Measurements from ENCODE around the gene PRDM5.

Gene PRDM5

GRCh38 chr4:120688791-120689190, 233.7 kb downstream of the PRDM5 start:
- Histone ChIP-seq H2BK120ac (ENCODE audit: low read depth, low read length) (no peak overlapping the region), H4K8ac (ENCODE audit: low read length) (no peak overlapping the region), H2BK5ac (ENCODE audit: low read depth, low read length, poor library complexity, severe bottlenecking) (no peak overlapping the region), H3K4me3 (ENCODE audit: insufficient read depth in 1 of 2, low read depth in 1 of 2, low read length in 2 of 2) (no peak overlapping the region), H3K9me3 (ENCODE audit: control insufficient read depth, low read length) (no peaks in the 10 kb centered on the region), H2AK5ac (ENCODE audit: low read length, severe bottlenecking) (no peak overlapping the region), H4K91ac (ENCODE audit: low read length) (no peak overlapping the region), H2BK15ac (ENCODE audit: low read depth, poor library complexity, severe bottlenecking) (no peak overlapping the region), H3K18ac (ENCODE audit: low read depth in 1 of 2, low read length in 2 of 2) (no peak overlapping the region), H2AFZ (ENCODE audit: low read depth, low read length) (no peak overlapping the region), H3K4ac (ENCODE audit: low read depth in 1 of 2, low read length in 2 of 2) (no peak overlapping the region), H3K23ac (ENCODE audit: low read length in 2 of 2) (no peak overlapping the region), H3K27me3 (ENCODE audit: control insufficient read depth in 1 of 2, insufficient read depth in 1 of 2, low read length in 2 of 2) (no peaks in the 10 kb centered on the region), H3K4me2 (ENCODE audit: low read length, poor library complexity, severe bottlenecking) (no peak overlapping the region), H3K27ac (ENCODE audit: low read length, poor library complexity, severe bottlenecking) (no peak overlapping the region), H3K9ac (ENCODE audit: low read length) (no peak overlapping the region), H3K14ac (ENCODE audit: low read length in 2 of 2) (no peak overlapping the region), H3K79me1 (replicated peaks; ENCODE audit: low read length, poor library complexity, severe bottlenecking) (no peaks in the 10 kb centered on the region), H2BK12ac (ENCODE audit: low read length in 2 of 2) (no peak overlapping the region), H3K36me3 (ENCODE audit: control insufficient read depth in 1 of 2, insufficient read depth in 2 of 2, low read depth in 1 of 2, low read length in 2 of 2) (no peaks in the 10 kb centered on the region), H3K4me1 (ENCODE audit: control insufficient read depth, insufficient read depth, low read depth, low read length) (no peaks in the 10 kb centered on the region)
- WGBS: 74% methylated on average over 2 of the region's 3 CpGs
- no peak for DNase-seq

DNA sequence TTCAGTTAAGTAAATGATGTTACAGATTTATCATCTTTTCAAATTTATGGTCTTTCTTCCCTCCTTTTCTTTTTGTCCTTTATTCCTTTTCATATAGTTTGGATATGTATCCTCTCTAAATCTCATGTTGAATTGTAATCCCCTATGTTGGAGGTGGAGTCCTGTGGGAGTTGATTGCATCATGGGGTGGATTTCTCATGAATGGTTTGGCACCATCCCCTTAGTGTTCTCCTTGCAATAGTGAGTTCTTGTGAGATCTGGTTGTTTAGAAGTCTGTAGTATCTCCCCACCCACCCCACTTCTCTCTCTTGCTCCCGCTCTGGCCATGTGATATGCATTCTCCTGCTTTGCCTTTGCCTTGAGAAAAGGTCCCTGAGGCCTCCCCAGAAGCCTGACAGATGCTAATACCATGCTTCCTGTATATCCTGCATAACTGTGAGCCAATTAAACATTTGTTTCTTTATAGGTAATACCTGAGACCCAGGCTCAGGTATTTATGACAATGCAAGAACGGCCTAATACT, 236.7 kb downstream of the PRDM5 start:
- Histone ChIP-seq H2AK5ac (ENCODE audit: low read length, severe bottlenecking) (no peak overlapping the region), H3K4me3 (ENCODE audit: insufficient read depth in 1 of 2, low read depth in 1 of 2, low read length in 2 of 2) (no peak overlapping the region), H3K36me3 (ENCODE audit: control insufficient read depth in 1 of 2, insufficient read depth in 2 of 2, low read depth in 1 of 2, low read length in 2 of 2) (no peaks in the 10 kb centered on the region), H3K9me3 (ENCODE audit: control insufficient read depth, low read length) (no peaks in the 10 kb centered on the region), H3K27ac (ENCODE audit: low read length, poor library complexity, severe bottlenecking) (no peak overlapping the region), H2BK12ac (ENCODE audit: low read length in 2 of 2) (no peak overlapping the region), H2BK120ac (ENCODE audit: low read depth, low read length) (no peak overlapping the region), H2AFZ (ENCODE audit: low read depth, low read length) (peak overlapping the region; percentile 42), H3K9ac (ENCODE audit: low read length) (no peak overlapping the region), H3K4me2 (ENCODE audit: low read length, poor library complexity, severe bottlenecking) (no peak overlapping the region), H3K14ac (ENCODE audit: low read length in 2 of 2) (peak overlapping the region in 1 of 2 experiments; percentile 60), H3K27me3 (ENCODE audit: control insufficient read depth in 1 of 2, insufficient read depth in 1 of 2, low read length in 2 of 2) (no peaks in the 10 kb centered on the region), H3K23ac (ENCODE audit: low read length in 2 of 2) (no peak overlapping the region), H3K4ac (ENCODE audit: low read depth in 1 of 2, low read length in 2 of 2) (no peak overlapping the region), H4K8ac (ENCODE audit: low read length) (peak overlapping the region; percentile 6), H4K91ac (ENCODE audit: low read length) (no peak overlapping the region), H3K4me1 (ENCODE audit: control insufficient read depth, insufficient read depth, low read depth, low read length) (no peaks in the 10 kb centered on the region), H2BK5ac (ENCODE audit: low read depth, low read length, poor library complexity, severe bottlenecking) (no peak overlapping the region), H3K18ac (ENCODE audit: low read depth in 1 of 2, low read length in 2 of 2) (no peak overlapping the region), H2BK15ac (ENCODE audit: low read depth, poor library complexity, severe bottlenecking) (no peak overlapping the region), H3K79me1 (replicated peaks; ENCODE audit: low read length, poor library complexity, severe bottlenecking) (no peaks in the 10 kb centered on the region)
- no peak for DNase-seq
- no CpG with 5 or more reads among the region's 2 CpGs for WGBS

DNA sequence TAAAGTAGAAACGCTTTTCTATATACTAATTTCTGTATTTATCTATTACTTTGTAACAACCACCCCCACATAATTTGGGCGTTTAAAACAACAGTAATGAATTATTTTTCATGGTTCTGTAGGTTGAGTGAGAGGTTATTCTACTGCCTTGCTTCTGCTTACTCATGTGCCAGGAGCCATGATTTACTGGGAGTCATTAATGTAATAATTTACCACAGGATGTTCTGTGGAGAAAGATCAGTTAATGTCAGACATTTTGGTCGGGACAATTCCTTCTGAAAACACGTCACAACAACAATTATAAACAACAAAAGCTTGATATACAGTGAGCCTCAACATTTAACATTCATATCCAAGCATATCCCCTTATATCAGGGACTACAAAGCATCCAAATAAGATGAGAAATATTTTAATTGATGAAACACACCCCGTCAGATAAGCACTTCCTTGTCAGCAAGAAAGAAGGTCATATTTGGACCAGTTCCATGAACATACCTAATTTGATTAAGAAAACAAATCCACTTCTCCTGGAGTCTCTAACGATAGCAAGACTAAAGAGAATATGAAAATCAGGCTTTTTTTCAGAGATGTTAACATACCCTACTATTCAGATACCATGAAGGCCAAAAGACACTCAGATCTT, 238.5 kb downstream of the PRDM5 start:
- Histone ChIP-seq H2BK120ac (ENCODE audit: low read depth, low read length) (no peak overlapping the region), H3K27me3 (ENCODE audit: control insufficient read depth in 1 of 2, insufficient read depth in 1 of 2, low read length in 2 of 2) (no peaks in the 10 kb centered on the region), H4K8ac (ENCODE audit: low read length) (no peak overlapping the region), H3K4me3 (ENCODE audit: insufficient read depth in 1 of 2, low read depth in 1 of 2, low read length in 2 of 2) (no peak overlapping the region), H2AFZ (ENCODE audit: low read depth, low read length) (no peak overlapping the region), H2BK5ac (ENCODE audit: low read depth, low read length, poor library complexity, severe bottlenecking) (no peak overlapping the region), H3K9ac (ENCODE audit: low read length) (no peak overlapping the region), H3K36me3 (ENCODE audit: control insufficient read depth in 1 of 2, insufficient read depth in 2 of 2, low read depth in 1 of 2, low read length in 2 of 2) (no peaks in the 10 kb centered on the region), H3K4me2 (ENCODE audit: low read length, poor library complexity, severe bottlenecking) (no peak overlapping the region), H3K14ac (ENCODE audit: low read length in 2 of 2) (no peak overlapping the region), H3K9me3 (ENCODE audit: control insufficient read depth, low read length) (no peaks in the 10 kb centered on the region), H3K18ac (ENCODE audit: low read depth in 1 of 2, low read length in 2 of 2) (no peak overlapping the region), H2BK12ac (ENCODE audit: low read length in 2 of 2) (no peak overlapping the region), H3K79me1 (replicated peaks; ENCODE audit: low read length, poor library complexity, severe bottlenecking) (no peaks in the 10 kb centered on the region), H3K4me1 (ENCODE audit: control insufficient read depth, insufficient read depth, low read depth, low read length) (no peaks in the 10 kb centered on the region), H3K27ac (ENCODE audit: low read length, poor library complexity, severe bottlenecking) (no peak overlapping the region), H2BK15ac (ENCODE audit: low read depth, poor library complexity, severe bottlenecking) (no peak overlapping the region), H3K4ac (ENCODE audit: low read depth in 1 of 2, low read length in 2 of 2) (no peak overlapping the region), H3K23ac (ENCODE audit: low read length in 2 of 2) (no peak overlapping the region), H2AK5ac (ENCODE audit: low read length, severe bottlenecking) (no peak overlapping the region), H4K91ac (ENCODE audit: low read length) (no peak overlapping the region)
- peak; percentile 48 for DNase-seq
- WGBS: 70% methylated on average over 4 of the region's 6 CpGs

GRCh38 chr4:120682981-120683380, 239.5 kb downstream of the PRDM5 start:
- DNase-seq: no peak
- no peak overlapping the region for H4K91ac ChIP-seq (ENCODE audit: low read length)
- no peak overlapping the region for H3K4me2 ChIP-seq (ENCODE audit: low read length, poor library complexity, severe bottlenecking)
- no peaks in the 10 kb centered on the region for H3K4me1 ChIP-seq (ENCODE audit: control insufficient read depth, insufficient read depth, low read depth, low read length)
- H3K14ac ChIP-seq (ENCODE audit: low read length in 2 of 2): no peak overlapping the region
- no peak overlapping the region for H3K9ac ChIP-seq (ENCODE audit: low read length)
- no peak overlapping the region for H2BK5ac ChIP-seq (ENCODE audit: low read depth, low read length, poor library complexity, severe bottlenecking)
- no peak overlapping the region for H2AK5ac ChIP-seq (ENCODE audit: low read length, severe bottlenecking)
- no peak overlapping the region for H2BK15ac ChIP-seq (ENCODE audit: low read depth, poor library complexity, severe bottlenecking)
- no peak overlapping the region for H3K4ac ChIP-seq (ENCODE audit: low read depth in 1 of 2, low read length in 2 of 2)
- H4K8ac ChIP-seq (ENCODE audit: low read length): no peak overlapping the region
- no peak overlapping the region for H2AFZ ChIP-seq (ENCODE audit: low read depth, low read length)
- no peak overlapping the region for H3K27ac ChIP-seq (ENCODE audit: low read length, poor library complexity, severe bottlenecking)
- H3K4me3 ChIP-seq (ENCODE audit: insufficient read depth in 1 of 2, low read depth in 1 of 2, low read length in 2 of 2): no peak overlapping the region
- no peak overlapping the region for H3K23ac ChIP-seq (ENCODE audit: low read length in 2 of 2)
- no peaks in the 10 kb centered on the region for H3K27me3 ChIP-seq (ENCODE audit: control insufficient read depth in 1 of 2, insufficient read depth in 1 of 2, low read length in 2 of 2)
- H3K9me3 ChIP-seq (ENCODE audit: control insufficient read depth, low read length): no peaks in the 10 kb centered on the region
- no peaks in the 10 kb centered on the region for H3K36me3 ChIP-seq (ENCODE audit: control insufficient read depth in 1 of 2, insufficient read depth in 2 of 2, low read depth in 1 of 2, low read length in 2 of 2)
- 92% methylated on average over 2 of the region's 3 CpGs for WGBS
- no peak overlapping the region for H2BK12ac ChIP-seq (ENCODE audit: low read length in 2 of 2)
- no peak overlapping the region for H2BK120ac ChIP-seq (ENCODE audit: low read depth, low read length)
- H3K79me1 ChIP-seq (replicated peaks; ENCODE audit: low read length, poor library complexity, severe bottlenecking): no peaks in the 10 kb centered on the region
- no peak overlapping the region for H3K18ac ChIP-seq (ENCODE audit: low read depth in 1 of 2, low read length in 2 of 2)
